DND-41 (cell line): Measurements from ENCODE around the gene ADCY9.

ENCODE experiments used
- ATAC-seq: fragments of 200-7000 bp; cut with Tn5 transposase; 3 replicates; pipeline ENCODE4 v1.9.1; 2021; ENCODE audit warnings: low read depth; ENCODE audit not compliant: insufficient read depth
- DNase-seq: peaks from one replicate; pipeline ENCODE4 v3.0.0-alpha.2; 2020
- H2AFZ ChIP-seq: 2 replicates; pipeline ENCODE4 v1.6.0; 2012; ENCODE audit warnings: low read depth, low read length
- H3K27ac ChIP-seq: 2 replicates; pipeline ENCODE4 v1.5.1; 2012; ENCODE audit warnings: low read length, inconsistent platforms
- H3K27me3 ChIP-seq: fragments of 200-600 bp; sonication (generic); 2 replicates; pipeline ENCODE4 v1.6.0; 2012; ENCODE audit warnings: low read length, mild to moderate bottlenecking, inconsistent platforms; ENCODE audit not compliant: insufficient read depth, poor library complexity
- H3K36me3 ChIP-seq: 2 replicates; pipeline ENCODE4 v1.5.1; 2012; ENCODE audit warnings: low read length, inconsistent platforms; ENCODE audit not compliant: insufficient read depth
- H3K4me1 ChIP-seq: 2 replicates; pipeline ENCODE4 v1.5.1; 2012; ENCODE audit warnings: mild to moderate bottlenecking, low read length; ENCODE audit not compliant: insufficient read depth
- H3K4me2 ChIP-seq: 2 replicates; pipeline ENCODE4 v1.6.0; 2012; ENCODE audit warnings: mild to moderate bottlenecking, moderate library complexity, low read length, inconsistent platforms; ENCODE audit not compliant: insufficient read depth
- H3K4me3 ChIP-seq, 2 experiments: fragments of 200-600 bp in 1 of 2; shearing (Covaris generic) in 1 of 2; 2 replicates each; pipeline ENCODE4 v1.5.1; 2012 to 2016; ENCODE audit warnings: inconsistent platforms in 2 of 2, low read length in 2 of 2, mild to moderate bottlenecking in 2 of 2, low read depth in 1 of 2, moderate library complexity in 1 of 2
- H3K79me2 ChIP-seq: 2 replicates; pipeline ENCODE4 v1.6.0; 2012; ENCODE audit warnings: low read length, inconsistent platforms; ENCODE audit not compliant: insufficient read depth
- H3K9ac ChIP-seq: 2 replicates; pipeline ENCODE4 v1.6.0; 2012; ENCODE audit warnings: low read depth, mild to moderate bottlenecking, inconsistent platforms, low read length, moderate library complexity
- H3K9me3 ChIP-seq: 2 replicates; pipeline ENCODE4 v1.5.1; 2012; ENCODE audit warnings: low read length, moderate library complexity, mild to moderate bottlenecking, inconsistent platforms; ENCODE audit not compliant: insufficient read depth, severe bottlenecking
- H4K20me1 ChIP-seq: 2 replicates; pipeline ENCODE4 v1.6.0; 2012; ENCODE audit warnings: low read length; ENCODE audit not compliant: insufficient read depth
- CTCF ChIP-seq: IDR thresholded peaks from 2 replicates; pipeline ENCODE4 v1.5.1; 2012; ENCODE audit warnings: borderline replicate concordance, low read length, moderate library complexity, mild to moderate bottlenecking; ENCODE audit not compliant: poor library complexity, severe bottlenecking; ENCODE audit errors: extremely low read depth
- EZH2 ChIP-seq: IDR thresholded peaks from 3 replicates; pipeline ENCODE4 v1.6.1; 2012; ENCODE audit warnings: borderline replicate concordance, low read depth, mild to moderate bottlenecking, moderate library complexity, low read length, inconsistent platforms; ENCODE audit not compliant: severe bottlenecking

Gene ADCY9

GRCh38 chr16:3968551-3968950 is 147.7 kb downstream of the ADCY9 start:
- Histone ChIP-seq H3K79me2 (no peaks in the 10 kb centered on the region), H4K20me1 (no peaks in the 10 kb centered on the region), H3K9me3 (no peaks in the 10 kb centered on the region), H3K4me2 (no peak overlapping the region), H3K4me3 (no peak overlapping the region), H3K36me3 (no peaks in the 10 kb centered on the region), H3K27ac (no peak overlapping the region), H3K27me3 (peaks cover 4% of the 10 kb centered on the region), H3K9ac (no peak overlapping the region), H3K4me1 (no peaks in the 10 kb centered on the region), H2AFZ (no peak overlapping the region)
- no peak for DNase-seq
- ATAC-seq: no peak
- TF ChIP-seq EZH2: no peak
- TF ChIP-seq CTCF: no peak

- peaks cover 2% of the 10 kb centered on the region for H3K27me3 ChIP-seq
- H3K9me3 ChIP-seq: no peaks in the 10 kb centered on the region
- DNase-seq: no peak
- no peaks in the 10 kb centered on the region for H4K20me1 ChIP-seq
- H2AFZ ChIP-seq: no peak overlapping the region
- H3K79me2 ChIP-seq: no peaks in the 10 kb centered on the region
- TF ChIP-seq CTCF (no peak), EZH2 (no peak)
- H3K9ac ChIP-seq: no peak overlapping the region
- no peak overlapping the region for H3K4me3 ChIP-seq
- ATAC-seq: no peak
- no peak overlapping the region for H3K4me2 ChIP-seq
- no peaks in the 10 kb centered on the region for H3K4me1 ChIP-seq
- H3K27ac ChIP-seq: no peak overlapping the region
- H3K36me3 ChIP-seq: no peaks in the 10 kb centered on the region
Measured at GRCh38 chr16:3966681-3967080, 149.6 kb downstream of the ADCY9 start.

GRCh38 chr16:3965781-3966582 is 150.3 kb downstream of the ADCY9 start:
- no peaks in the 10 kb centered on the region for H3K79me2 ChIP-seq
- no peak overlapping the region for H3K4me2 ChIP-seq
- DNase-seq (no peak), ATAC-seq (no peak)
- H3K9me3 ChIP-seq: no peaks in the 10 kb centered on the region
- TF ChIP-seq EZH2 (no peak), CTCF (no peak)
- no peaks in the 10 kb centered on the region for H4K20me1 ChIP-seq
- no peak overlapping the region for H3K27ac ChIP-seq
- H3K9ac ChIP-seq: no peak overlapping the region
- H2AFZ ChIP-seq: no peak overlapping the region
- H3K4me1 ChIP-seq: peaks cover 6% of the 10 kb centered on the region
- H3K36me3 ChIP-seq: no peaks in the 10 kb centered on the region
- H3K27me3 ChIP-seq: peaks cover 2% of the 10 kb centered on the region
- H3K4me3 ChIP-seq: no peak overlapping the region
